ENCODE measurements around the gene MACROH2A2. TPM values are rescaled to one million over a fixed set of nuclear protein-coding genes. Genes with fewer than 3 reads are reported as not detected.

The MACROH2A2 gene
- total and polyA plus RNA-seq, 2 experiments from 2014 or later, result 11.6 to 16.2 TPM

- TF ChIP-seq STAT1 (IDR thresholded peaks at IDR 0.05; ENCODE audit: unreplicated experiment), result no peak
- no peak for TF ChIP-seq CTCF (conservative IDR thresholded peaks at IDR 0.05; ENCODE audit: low read depth in 2 of 2)
Measured at GRCh38 chr10:70070834-70071233, 18.2 kb downstream of the MACROH2A2 start (continued).

- Mint-ChIP-seq H3K4me1 (peaks cover 13% of the 10 kb centered on the region), H3K27me3 (ENCODE audit: insufficient read depth, low read depth, poor library complexity) (no peaks in the 10 kb centered on the region), H3K27ac (no peak overlapping the region), H3K4me3 (no peak overlapping the region), H3K36me3 (ENCODE audit: low read depth) (no peaks in the 10 kb centered on the region), H3K9me3 (no peaks in the 10 kb centered on the region)
- no peaks in the 10 kb centered on the region for H3K9me2 ChIP-seq (ENCODE audit: insufficient read depth)
- ATAC-seq (no peak), DNase-seq (ENCODE audit: low spot score) (no peak)
- H3K27ac ChIP-seq (ENCODE audit: low read depth), result no peak overlapping the region
- H3K36me3 ChIP-seq (ENCODE audit: insufficient read depth), result no peaks in the 10 kb centered on the region
- no peaks in the 10 kb centered on the region for H3K27me3 ChIP-seq (ENCODE audit: insufficient read depth)
- peaks cover 9% of the 10 kb centered on the region; the same call in 1 of the 2 replicates for H3K4me1 ChIP-seq (ENCODE audit: insufficient read depth)
- no peaks in the 10 kb centered on the region for H3K79me2 ChIP-seq (replicated peaks; ENCODE audit: insufficient read depth)
- no peak overlapping the region for H2AFZ ChIP-seq
- no peak overlapping the region for H3K4me2 ChIP-seq
- H4K20me1 ChIP-seq (replicated peaks; ENCODE audit: insufficient read depth), result no peaks in the 10 kb centered on the region; the same call in 1 of the 2 replicates
- H3F3A ChIP-seq (replicated peaks; ENCODE audit: low read depth), result no peaks in the 10 kb centered on the region
- no peak overlapping the region for H3K4me3 ChIP-seq
- no peak for TF ChIP-seq STAT1 (IDR thresholded peaks at IDR 0.05; ENCODE audit: unreplicated experiment)
- no peak for TF ChIP-seq ZNF331 (CRISPR knock-in tag; IDR thresholded peaks at IDR 0.05; ENCODE audit: low read depth)
- TF ChIP-seq CTCF (conservative IDR thresholded peaks at IDR 0.05; ENCODE audit: low read depth in 2 of 2), result no peak
- TF ChIP-seq NANOG (IDR thresholded peaks at IDR 0.05; ENCODE audit: borderline replicate concordance), result no peak
- TF ChIP-seq ETS1 (IDR thresholded peaks at IDR 0.05), result no peak
- TF ChIP-seq EZH2phosphoT487 (IDR thresholded peaks at IDR 0.05; ENCODE audit: unreplicated experiment), result no peak
- no peak for TF ChIP-seq CREB1 (CRISPR knock-in tag; IDR thresholded peaks at IDR 0.05; ENCODE audit: low read depth)
- no peak for TF ChIP-seq REST (IDR thresholded peaks at IDR 0.05; ENCODE audit: unreplicated experiment)
- no peak for TF ChIP-seq ZNF462 (CRISPR knock-in tag; IDR thresholded peaks at IDR 0.05)
- no peak for TF ChIP-seq POLR2AphosphoS5 (IDR thresholded peaks at IDR 0.05; ENCODE audit: low read depth)
Measured at GRCh38 chr10:70074165-70074564, 21.5 kb downstream of the MACROH2A2 start.

Measured in GM23338 (cell line).